ENCODE results near the gene GOLIM4.
"Not testable (repeated sequence)": the region's sequence is repeated elsewhere in the genome, so short reads cannot be mapped to it uniquely, and the experiment has no call there.

The GOLIM4 gene

GRCh38 chr3:168077091-168077490 lies 18.6 kb downstream of the GOLIM4 start:
- DNase-seq (ENCODE audit: low read depth), result no peak

- DNase-seq (ENCODE audit: low read depth), result no peak
Observed at GRCh38 chr3:168073842-168074605, 21.7 kb downstream of the GOLIM4 start.

DNA sequence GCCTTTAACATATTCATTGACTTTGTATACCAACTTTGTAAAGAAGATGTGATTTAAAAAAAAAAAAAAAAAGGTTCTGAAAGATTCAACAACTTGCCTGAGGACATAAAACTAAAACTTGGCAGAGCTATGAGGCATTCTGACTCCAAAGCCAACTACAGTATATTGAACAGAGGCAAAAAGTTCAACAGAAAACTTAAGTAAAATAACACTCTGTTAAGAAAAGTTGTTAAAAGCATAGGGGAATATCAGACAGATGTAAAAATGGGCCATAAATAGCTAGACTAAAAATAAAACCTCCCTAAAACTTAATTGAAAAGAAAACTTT lies 23.4 kb downstream of the GOLIM4 start:
- DNase-seq (ENCODE audit: low read depth), result no peak

- no peak for DNase-seq (ENCODE audit: low read depth)
Observed at GRCh38 chr3:168071591-168072322, 24.0 kb downstream of the GOLIM4 start.

DNA sequence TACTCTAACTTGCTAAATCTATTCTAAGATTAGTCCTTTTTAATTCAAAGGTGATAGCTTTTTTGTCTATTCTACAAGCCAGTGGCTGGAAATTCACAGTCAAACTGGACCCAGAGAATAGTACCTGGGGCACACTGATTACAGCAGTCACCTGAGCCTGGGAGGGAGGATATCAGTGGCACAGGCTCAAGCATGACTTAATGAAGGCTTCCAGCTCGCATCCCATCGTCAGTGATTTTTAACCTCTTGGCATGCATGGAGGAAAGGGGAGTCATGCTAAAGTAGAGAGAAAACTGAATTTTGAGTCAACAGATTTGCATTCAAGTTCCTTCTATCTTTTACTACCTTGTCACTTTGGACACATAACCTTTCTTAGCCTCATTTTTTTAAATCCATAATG lies 24.8 kb downstream of the GOLIM4 start:
- DNase-seq (ENCODE audit: low read depth), result no peak

DNA sequence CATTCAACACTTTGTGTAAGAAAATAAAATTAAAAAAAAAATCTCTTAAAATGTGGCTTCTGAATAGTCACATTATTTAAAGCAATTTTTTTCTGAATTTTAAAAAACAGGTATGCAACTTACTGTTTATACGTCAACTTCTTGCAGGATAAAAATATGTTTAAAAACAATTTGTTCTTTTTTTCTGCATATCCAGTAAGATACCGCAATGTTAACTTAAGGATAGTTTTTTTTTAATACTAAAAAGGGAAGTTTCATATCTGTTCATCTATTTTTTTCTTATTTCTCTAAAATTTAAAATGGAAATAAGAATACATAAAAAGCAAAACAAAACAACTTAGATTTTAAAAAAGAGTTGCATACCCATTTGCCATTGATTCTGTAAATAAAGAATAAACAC lies 27.4 kb downstream of the GOLIM4 start:
- DNase-seq (ENCODE audit: low read depth), result no peak

GRCh38 chr3:168066882-168067281 lies 28.8 kb downstream of the GOLIM4 start:
- DNase-seq (ENCODE audit: low read depth), result no peak

DNA sequence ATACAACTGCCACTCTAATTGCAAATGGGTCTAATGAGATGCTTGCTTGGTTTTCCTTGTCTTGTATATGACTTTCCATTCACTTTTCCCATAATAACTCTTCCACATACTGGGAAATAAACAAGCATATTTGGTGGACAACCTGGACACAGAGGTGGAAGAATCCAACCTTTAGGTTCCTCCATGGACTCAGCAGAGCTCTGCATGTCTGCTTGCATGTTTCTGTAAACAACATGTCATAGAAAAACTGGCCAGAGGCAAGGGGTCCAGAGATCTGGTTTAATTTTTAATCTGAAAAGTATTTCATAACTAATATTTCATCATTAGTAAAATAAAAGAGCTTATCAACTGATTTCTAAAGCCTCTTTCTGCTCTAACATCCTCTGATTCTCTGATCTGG lies 30.2 kb downstream of the GOLIM4 start:
- no peak for DNase-seq (ENCODE audit: low read depth)

- DNase-seq (ENCODE audit: low read depth), result no peak
Observed at GRCh38 chr3:168063122-168063521, 32.6 kb downstream of the GOLIM4 start.

GRCh38 chr3:168062679-168063078 lies 33.0 kb downstream of the GOLIM4 start:
- no peak for DNase-seq (ENCODE audit: low read depth)

DNA sequence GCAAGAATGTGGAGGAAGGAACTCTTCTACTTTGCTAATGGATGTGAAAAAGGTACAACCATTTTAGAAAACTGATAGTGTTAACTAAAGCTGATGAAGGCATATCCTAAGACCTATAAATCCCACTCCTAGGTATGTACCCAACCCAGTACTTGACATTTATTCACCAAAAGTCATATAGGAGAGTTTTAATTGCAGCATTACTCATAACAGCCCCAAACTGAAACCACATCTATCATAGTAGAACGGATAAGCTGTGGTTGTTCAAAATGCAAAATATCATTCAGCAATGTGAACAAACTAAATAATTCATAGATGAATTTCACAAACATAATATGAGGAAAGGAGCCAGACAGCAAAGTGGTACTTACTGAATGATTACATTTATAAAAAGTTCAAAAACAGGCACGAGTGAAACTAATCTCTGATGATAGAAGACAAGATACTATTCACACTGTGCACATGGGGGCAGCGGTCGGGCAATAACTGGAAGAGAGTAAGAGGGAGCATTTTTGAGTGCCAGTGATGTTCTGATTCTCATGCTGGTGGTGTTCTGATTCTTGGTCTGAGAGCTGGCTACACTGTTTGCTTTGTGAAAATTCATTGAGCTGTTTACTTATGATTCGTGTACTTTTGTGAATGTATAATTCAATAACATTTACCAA lies 34.3 kb downstream of the GOLIM4 start:
- DNase-seq (ENCODE audit: low read depth), result no peak

DNA sequence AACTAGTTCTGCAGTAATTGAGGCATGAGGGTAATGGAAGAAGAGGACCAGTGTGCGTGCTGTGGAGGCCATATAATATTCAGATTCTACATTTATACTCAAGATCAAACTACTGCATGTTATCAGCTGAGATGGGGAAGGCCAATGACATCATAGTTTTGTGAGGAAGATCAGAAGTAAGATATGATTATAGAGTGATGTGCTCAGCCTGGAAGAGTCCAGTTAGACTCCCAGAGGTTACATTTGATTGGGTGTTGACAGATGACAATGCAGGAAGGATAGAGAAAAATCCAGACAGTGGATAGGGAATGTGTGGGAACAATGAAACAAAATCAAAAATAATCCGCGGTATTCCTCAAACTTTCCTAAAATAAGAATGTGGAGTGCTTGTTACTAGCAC lies 35.4 kb downstream of the GOLIM4 start:
- no peak for DNase-seq (ENCODE audit: low read depth)

DNA sequence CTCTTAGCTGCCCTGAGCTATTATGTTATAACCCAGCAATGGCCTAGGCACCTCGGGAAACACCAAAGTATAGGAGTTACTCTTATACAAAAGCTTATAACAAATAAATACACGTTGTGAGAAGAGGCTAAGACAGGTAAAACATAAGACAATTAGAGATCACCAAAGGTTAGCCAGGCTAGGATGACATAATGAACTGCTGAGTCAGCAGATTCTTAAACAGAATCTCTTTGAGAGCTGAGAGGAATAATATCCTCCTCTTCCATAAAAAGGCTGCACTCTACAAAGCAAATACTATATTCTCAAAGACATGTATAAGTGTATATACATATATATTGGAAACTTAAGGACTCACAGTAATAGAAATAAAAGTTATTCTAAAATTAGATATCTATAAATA lies 37.2 kb downstream of the GOLIM4 start:
- no peak for DNase-seq (ENCODE audit: low read depth)

- not testable (repeated sequence) for DNase-seq (ENCODE audit: low read depth)
Observed at GRCh38 chr3:168056398-168057230, 39.1 kb downstream of the GOLIM4 start.

GRCh38 chr3:168054447-168054846 lies 41.3 kb downstream of the GOLIM4 start:
- DNase-seq (ENCODE audit: low read depth), result no peak

DNA sequence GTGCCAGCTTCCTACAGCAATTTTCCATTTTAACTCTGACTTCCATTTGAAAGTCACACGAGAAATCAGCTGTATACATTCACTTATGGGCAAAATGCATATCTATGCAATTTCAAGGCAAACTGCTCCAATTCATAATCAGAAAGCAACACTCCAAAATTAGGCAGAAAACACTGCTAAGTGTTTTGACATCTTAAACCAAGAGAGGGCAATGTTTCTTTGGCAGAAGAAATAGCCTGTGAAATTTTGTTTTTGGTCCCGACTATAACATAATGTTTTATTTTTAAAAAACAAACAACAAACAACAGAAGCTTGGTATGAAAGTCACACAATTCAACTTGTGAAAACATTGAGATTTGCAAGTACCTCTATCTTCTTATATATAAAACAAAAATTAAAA lies 42.6 kb downstream of the GOLIM4 start:
- DNase-seq (ENCODE audit: low read depth), result no peak

- DNase-seq (ENCODE audit: low read depth), result no peak
Observed at GRCh38 chr3:168052515-168052914, 43.2 kb downstream of the GOLIM4 start.

- no peak for DNase-seq (ENCODE audit: low read depth)
Observed at GRCh38 chr3:168051531-168052471, 43.9 kb downstream of the GOLIM4 start.

DNA sequence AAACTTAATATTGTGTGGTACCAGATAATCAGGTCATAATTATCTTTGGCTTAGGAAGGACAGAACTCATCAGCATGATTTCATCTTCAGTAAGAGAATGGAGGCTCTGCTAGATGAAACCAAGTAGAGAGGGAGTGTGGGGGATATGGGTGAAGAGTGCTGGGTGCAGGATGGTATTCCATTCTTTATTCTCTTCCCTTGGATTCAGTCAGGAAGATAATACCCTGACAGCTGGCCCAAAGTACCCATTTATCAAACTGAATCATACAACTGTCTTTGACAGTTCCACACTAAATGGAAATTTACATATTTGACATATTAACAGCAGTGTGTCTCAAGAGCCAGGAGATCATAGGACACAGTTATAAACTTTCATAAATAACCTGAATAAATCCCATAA lies 44.7 kb downstream of the GOLIM4 start:
- no peak for DNase-seq (ENCODE audit: low read depth)

- no peak for DNase-seq (ENCODE audit: low read depth)
Observed at GRCh38 chr3:168049367-168049974, 46.3 kb downstream of the GOLIM4 start.

Measured in activated T-cell treated with anti-CD3 and anti-CD28 coated beads for 48 hours (primary cell).